SK-N-DZ (cell line): ENCODE results near the gene EEA1.
"Not testable (repeated sequence)": the region's sequence is repeated elsewhere in the genome, so short reads cannot be mapped to it uniquely, and the experiment has no call there.

Experiments
- DNase-seq: peaks from one replicate; pipeline ENCODE4 v3.0.0-alpha.2; 2015; ENCODE audit warnings: low spot score

EEA1 gene

GRCh38 chr12:92810370-92810769 lies 118.7 kb downstream of the EEA1 start:
- DNase-seq, result no peak

GRCh38 chr12:92803903-92804302 lies 125.2 kb downstream of the EEA1 start:
- DNase-seq, result no peak

GRCh38 chr12:92802906-92803305 lies 126.2 kb downstream of the EEA1 start:
- no peak for DNase-seq

GRCh38 chr12:92796650-92797049 lies 132.4 kb downstream of the EEA1 start:
- DNase-seq, result no peak

GRCh38 chr12:92794814-92795213 lies 134.3 kb downstream of the EEA1 start:
- DNase-seq, result no peak

GRCh38 chr12:92794356-92794755 lies 134.7 kb downstream of the EEA1 start:
- DNase-seq, result not testable (repeated sequence)

GRCh38 chr12:92786045-92786444 lies 143.1 kb downstream of the EEA1 start:
- DNase-seq, result no peak

GRCh38 chr12:92785563-92785950 lies 143.5 kb downstream of the EEA1 start:
- no peak for DNase-seq

- DNase-seq, result peak; percentile 79
Observed at GRCh38 chr12:92784797-92785562, 144.1 kb downstream of the EEA1 start.

GRCh38 chr12:92784356-92784755 lies 144.7 kb downstream of the EEA1 start:
- no peak for DNase-seq

GRCh38 chr12:92779902-92780301 lies 149.2 kb downstream of the EEA1 start:
- DNase-seq, result no peak

- no peak for DNase-seq
Observed at GRCh38 chr12:92778525-92778924, 150.6 kb downstream of the EEA1 start.

- no peak for DNase-seq
Observed at GRCh38 chr12:92775416-92775815, 153.7 kb downstream of the EEA1 start.

GRCh38 chr12:92771001-92771400 lies 158.1 kb downstream of the EEA1 start:
- DNase-seq, result no peak

- DNase-seq, result no peak
Observed at GRCh38 chr12:92769124-92769901, 159.8 kb downstream of the EEA1 start.

- DNase-seq, result no peak
Observed at GRCh38 chr12:92765871-92766270, 163.2 kb downstream of the EEA1 start.

GRCh38 chr12:92764831-92765230 lies 164.3 kb downstream of the EEA1 start:
- DNase-seq, result no peak

- DNase-seq, result no peak
Observed at GRCh38 chr12:92762773-92763172, 166.3 kb downstream of the EEA1 start.

GRCh38 chr12:92759634-92760268 lies 169.3 kb downstream of the EEA1 start:
- DNase-seq, result no peak

GRCh38 chr12:92757597-92758121 lies 171.4 kb downstream of the EEA1 start:
- no peak for DNase-seq

- no peak for DNase-seq
Observed at GRCh38 chr12:92756898-92757596, 172.0 kb downstream of the EEA1 start.
